Sigmoid colon (tissue), 7 donors: ENCODE results near the gene GNB3. TPM values are rescaled to one million over a fixed set of nuclear protein-coding genes. Genes with fewer than 3 reads are reported as not detected.
"Not testable (repeated sequence)": the region's sequence is repeated elsewhere in the genome, so short reads cannot be mapped to it uniquely, and the experiment has no call there.

ENCODE experiments used
- DNase-seq: peaks from one replicate; pipeline ENCODE4 v3.0.0-alpha.2; 2019
- H3K27ac ChIP-seq, 4 donors: fragments of 200-600 bp; sonication (generic); one replicate each; pipeline ENCODE4 v1.5.1; 2016 to 2019; ENCODE audit warnings: mild to moderate bottlenecking in 1 of 4
- H3K27me3 ChIP-seq, 3 donors: fragments of 200-600 bp; sonication (generic); one replicate each; pipeline ENCODE4 v1.5.1; 2019; ENCODE audit warnings: mild to moderate bottlenecking in 1 of 3
- H3K36me3 ChIP-seq, 4 donors: fragments of 200-600 bp; sonication (generic); one replicate each; pipeline ENCODE4 v1.5.1; 2016 to 2019
- H3K4me1 ChIP-seq, 4 donors: fragments of 200-600 bp; sonication (generic); one replicate each; pipeline ENCODE4 v1.5.1; 2017 to 2019
- H3K4me3 ChIP-seq, 4 donors: fragments of 200-600 bp; sonication (generic); one replicate each; pipeline ENCODE4 v1.5.1; 2017 to 2019; ENCODE audit warnings: mild to moderate bottlenecking in 2 of 4, moderate library complexity in 1 of 4
- H3K9me3 ChIP-seq, 4 donors: fragments of 200-600 bp in 3 of 4; sonication (generic) in 3 of 4; one replicate each; pipeline versions ENCODE4 v1.5.1 to v1.6.1; 2013 to 2019
- EP300 ChIP-seq, 4 donors: sonication (generic); formaldehyde crosslinking; IDR thresholded peaks; one replicate each; pipeline ENCODE4 v1.6.1; 2017; ENCODE audit warnings: antibody characterized with exemption in 4 of 4
- POLR2A ChIP-seq, 2 donors: fragments of 450-650 bp; IDR thresholded peaks; one replicate each; pipeline ENCODE4 v1.6.1; 2016; ENCODE audit warnings: antibody characterized with exemption in 2 of 2, mild to moderate bottlenecking in 2 of 2, moderate library complexity in 2 of 2
- POLR2AphosphoS5 ChIP-seq, 4 donors: sonication (generic); formaldehyde crosslinking; IDR thresholded peaks; one replicate each; pipeline ENCODE4 v1.6.1; 2017; ENCODE audit warnings: antibody characterized with exemption in 4 of 4
- WGBS, 2 donors: extraction: QIAGEN DNeasy Blood & Tissue Kit; methylation state at CpG; one replicate each; pipeline ENCODE4 v1.1.7; 2013; 5-methylcytosine and 5-hydroxymethylcytosine counted together
- intact Hi-C: fragments of 100-400 bp; cut with DNase I; formaldehyde crosslinking; loops from one replicate; pipeline ENCODE4 v1.15.1; 2023
- polyA plus RNA-seq, 3 donors: library from polyadenylated mRNA; stranded (reverse); fragments of 200-250 nt; gene quantifications; one replicate each; pipeline ENCODE4 v1.2.3, GENCODE V29; 2013
- total RNA-seq, 4 donors: library from RNA; depleted of rRNA; stranded (reverse); fragments of >200 nt; gene quantifications; one replicate each; pipeline ENCODE4 v1.1.0, GENCODE V29; 2016
- TF ChIP-seq, protein P1 (sequence below), 4 experiments: fragments of 450-650 bp in 3 of 4; fragments of 200-600 bp in 1 of 4; IDR thresholded peaks; one replicate each; pipeline ENCODE4 v1.5.1; 2016 to 2019; ENCODE audit warnings: antibody characterized with exemption in 4 of 4, mild to moderate bottlenecking in 3 of 4, moderate library complexity in 2 of 4
- donor health status: healthy with polysubstance abuse.
- donor health status: Bipolar disorder and iron deficiency.
- donor health status: healthy.

Gene GNB3
- total and polyA plus RNA-seq, 7 donors, result 0.36 to 8.9 (median 1.2) TPM

DNA sequence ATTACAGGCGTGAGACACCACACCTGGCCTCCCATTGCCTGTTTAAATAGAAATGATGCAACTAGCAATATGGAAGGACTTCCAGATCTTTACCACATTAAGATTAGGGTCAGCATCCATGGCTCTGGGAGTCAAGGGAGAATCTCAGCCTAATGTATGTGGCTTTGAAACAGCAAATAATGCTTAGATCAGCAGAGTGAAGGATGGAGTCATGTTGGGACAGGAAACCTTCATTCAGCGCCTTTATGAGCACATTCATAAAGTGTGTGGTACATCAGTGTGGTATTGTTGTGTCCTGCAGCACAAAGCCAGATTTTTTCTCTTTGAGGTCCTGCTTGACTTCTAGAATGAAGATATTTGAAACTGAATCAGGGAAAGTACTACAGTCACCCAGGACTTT lies 47.6 kb downstream of the GNB3 start:
- H3K27ac ChIP-seq, result no peak overlapping the region
- peaks cover 0 to 16% (median 2%) of the 10 kb centered on the region in 4 donors for H3K36me3 ChIP-seq
- no peaks in the 10 kb centered on the region for H3K9me3 ChIP-seq
- no peak for DNase-seq
- TF ChIP-seq POLR2AphosphoS5 (IDR thresholded peaks at IDR 0.05), result no peak
- TF ChIP-seq, protein P1, sequence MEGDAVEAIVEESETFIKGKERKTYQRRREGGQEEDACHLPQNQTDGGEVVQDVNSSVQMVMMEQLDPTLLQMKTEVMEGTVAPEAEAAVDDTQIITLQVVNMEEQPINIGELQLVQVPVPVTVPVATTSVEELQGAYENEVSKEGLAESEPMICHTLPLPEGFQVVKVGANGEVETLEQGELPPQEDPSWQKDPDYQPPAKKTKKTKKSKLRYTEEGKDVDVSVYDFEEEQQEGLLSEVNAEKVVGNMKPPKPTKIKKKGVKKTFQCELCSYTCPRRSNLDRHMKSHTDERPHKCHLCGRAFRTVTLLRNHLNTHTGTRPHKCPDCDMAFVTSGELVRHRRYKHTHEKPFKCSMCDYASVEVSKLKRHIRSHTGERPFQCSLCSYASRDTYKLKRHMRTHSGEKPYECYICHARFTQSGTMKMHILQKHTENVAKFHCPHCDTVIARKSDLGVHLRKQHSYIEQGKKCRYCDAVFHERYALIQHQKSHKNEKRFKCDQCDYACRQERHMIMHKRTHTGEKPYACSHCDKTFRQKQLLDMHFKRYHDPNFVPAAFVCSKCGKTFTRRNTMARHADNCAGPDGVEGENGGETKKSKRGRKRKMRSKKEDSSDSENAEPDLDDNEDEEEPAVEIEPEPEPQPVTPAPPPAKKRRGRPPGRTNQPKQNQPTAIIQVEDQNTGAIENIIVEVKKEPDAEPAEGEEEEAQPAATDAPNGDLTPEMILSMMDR (IDR thresholded peaks at IDR 0.05), result no peak
- no peak for TF ChIP-seq EP300 (IDR thresholded peaks at IDR 0.05)
- TF ChIP-seq POLR2A (IDR thresholded peaks at IDR 0.05), result no peak
- WGBS, 2 donors, result 89 to 92% methylated on average over 2 of the region's 2 CpGs
- H3K4me1 ChIP-seq, result peaks cover 0 to 13% (median 6%) of the 10 kb centered on the region in 4 donors
- intact Hi-C loops, result no loop called here
- no peaks in the 10 kb centered on the region for H3K27me3 ChIP-seq
- no peak overlapping the region for H3K4me3 ChIP-seq

DNA sequence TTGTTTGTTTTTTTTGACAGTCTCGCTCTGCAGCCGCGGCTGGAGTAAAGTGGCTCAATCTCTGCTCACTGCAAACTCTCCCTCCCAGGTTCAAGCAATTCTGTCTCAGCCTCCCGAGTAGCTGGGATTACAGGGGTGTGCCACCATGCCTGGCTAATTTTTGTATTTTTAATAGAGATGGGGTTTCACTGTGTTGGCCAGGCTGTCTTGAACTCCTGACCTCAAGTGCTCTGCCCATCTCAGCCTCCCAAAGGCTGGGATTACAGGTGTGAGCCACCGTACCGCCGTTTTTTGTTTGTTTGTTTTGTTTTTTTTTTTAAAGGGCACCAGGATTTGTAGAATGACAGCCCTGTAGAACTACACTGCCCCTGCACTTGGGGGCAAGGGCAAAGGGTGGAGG lies 48.1 kb downstream of the GNB3 start:
- H3K27ac ChIP-seq, H3K4me3 ChIP-seq, DNase-seq, H3K27me3 ChIP-seq, intact Hi-C loops, H3K9me3 ChIP-seq: not testable (repeated sequence)
- H3K4me1 ChIP-seq, result peaks cover 0 to 13% (median 6%) of the 10 kb centered on the region in 4 donors
- 63 to 83% methylated on average over 7 of the region's 7 CpGs for WGBS, 2 donors
- H3K36me3 ChIP-seq, result peaks cover 0 to 13% (median 2%) of the 10 kb centered on the region in 4 donors

DNA sequence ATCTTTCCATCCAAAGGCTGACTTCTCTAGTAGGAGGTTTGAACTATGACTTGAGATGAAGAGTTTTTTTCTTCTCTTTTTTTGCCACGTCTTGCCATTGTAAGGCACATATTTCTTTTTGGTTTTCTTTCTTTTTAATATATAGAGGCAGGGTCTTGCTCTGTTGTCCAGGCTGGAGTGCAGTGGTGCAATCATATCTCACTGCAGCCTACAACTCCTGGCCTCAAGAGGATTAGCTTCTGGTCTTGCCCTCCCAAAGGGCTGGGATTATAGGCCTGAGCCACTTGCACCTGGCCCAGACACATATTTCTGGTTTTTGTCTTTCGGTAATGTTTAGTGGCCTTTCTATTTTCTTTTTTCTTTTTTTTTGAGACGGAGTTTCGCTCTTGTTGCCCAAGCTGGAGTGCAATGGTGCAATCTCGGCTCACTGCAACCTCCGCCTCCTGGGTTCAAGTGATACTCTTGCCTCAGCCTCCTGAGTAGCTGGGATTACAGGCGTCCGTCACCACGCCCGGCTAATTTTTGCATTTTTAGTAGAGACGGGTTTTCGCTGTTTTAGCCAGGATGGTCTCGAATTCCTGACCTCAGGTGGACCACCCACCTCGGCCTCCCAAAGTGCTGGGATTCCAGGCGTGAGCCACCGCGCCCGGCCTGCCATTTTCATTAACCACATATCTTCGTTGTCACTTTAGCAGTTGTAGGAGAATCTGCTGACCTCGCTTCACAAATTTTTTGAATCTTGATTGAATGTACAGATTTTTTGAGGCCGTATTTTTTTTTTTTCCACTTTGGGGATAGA lies 49.2 kb downstream of the GNB3 start:
- Histone ChIP-seq H3K27ac (peak overlapping the region; percentile 88 to 94 (median 90)), H3K4me1 (peaks cover 0 to 13% (median 6%) of the 10 kb centered on the region in 4 donors)
- H3K27me3 ChIP-seq, DNase-seq, H3K4me3 ChIP-seq, intact Hi-C loops, H3K36me3 ChIP-seq, H3K9me3 ChIP-seq: not testable (repeated sequence)
- 94 to 96% methylated on average over 21 of the region's 21 CpGs for WGBS, 2 donors

DNA sequence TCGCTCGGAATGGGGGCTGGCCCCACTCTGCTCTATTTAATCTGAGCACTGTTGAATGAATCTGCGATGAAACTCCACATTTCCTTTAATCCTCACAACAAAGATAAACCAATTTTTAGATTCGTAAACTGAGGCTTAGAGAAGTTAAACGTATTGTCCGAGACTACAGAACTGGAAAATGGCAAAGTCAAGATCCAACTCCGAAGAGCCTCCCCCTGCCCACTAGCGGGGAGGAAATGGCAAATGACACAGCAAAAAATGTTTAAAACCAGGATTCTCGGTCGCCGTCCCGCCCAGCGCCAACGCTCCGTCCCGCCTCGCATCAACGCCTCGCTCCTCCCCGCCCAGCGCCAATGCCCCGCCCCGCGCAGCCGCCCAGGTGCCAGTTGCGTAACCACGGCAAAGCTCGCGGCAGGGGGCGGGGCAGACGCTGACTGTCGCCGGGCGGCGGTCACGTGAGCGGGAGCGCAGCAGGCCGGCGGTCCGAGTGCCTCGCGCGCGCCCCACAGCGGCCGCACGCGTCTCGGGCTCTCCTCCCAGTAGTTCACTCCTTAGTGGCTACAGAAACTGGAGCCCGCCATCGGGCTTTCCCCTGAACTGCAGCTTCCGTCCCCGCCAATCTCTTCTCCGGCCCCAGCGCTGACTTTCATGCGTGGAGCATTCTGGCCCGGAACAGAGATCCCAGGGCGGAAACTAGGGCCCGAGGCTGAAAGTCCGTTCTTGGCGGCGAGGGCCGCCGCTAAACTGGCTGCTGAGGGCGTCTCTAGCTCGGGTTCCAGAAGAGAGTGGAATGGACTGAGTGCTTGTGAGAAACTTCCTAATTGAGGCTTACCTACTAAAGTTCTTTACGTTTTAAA lies 50.3 kb downstream of the GNB3 start:
- H3K9me3 ChIP-seq, result no peaks in the 10 kb centered on the region
- intact Hi-C loops, result loop anchor here (1.0 kb wide), 2 partner anchors 18 to 22 kb away; partner anchors contain the start of gene SPSB2
- no peaks in the 10 kb centered on the region for H3K36me3 ChIP-seq
- peak; percentile 98 for DNase-seq
- H3K4me3 ChIP-seq, result peak overlapping the region; percentile 42 to 55 (median 48)
- H3K27me3 ChIP-seq, result no peaks in the 10 kb centered on the region
- TF ChIP-seq POLR2A (IDR thresholded peaks at IDR 0.05) (peak; percentile 55 to 76), EP300 (IDR thresholded peaks at IDR 0.05) (peak in 1 of 4 donors; percentile 58), POLR2AphosphoS5 (IDR thresholded peaks at IDR 0.05) (peak; percentile 77 to 89 (median 82))
- TF ChIP-seq, protein P1 (IDR thresholded peaks at IDR 0.05), result peak; percentile 66 to 85 (median 74)
- H3K27ac ChIP-seq, result peak overlapping the region; percentile 88 to 94 (median 90)
- WGBS, 2 donors, result 1 to 2% methylated on average over 68 of the region's 68 CpGs
- peaks cover 0 to 13% (median 6%) of the 10 kb centered on the region in 4 donors for H3K4me1 ChIP-seq

DNA sequence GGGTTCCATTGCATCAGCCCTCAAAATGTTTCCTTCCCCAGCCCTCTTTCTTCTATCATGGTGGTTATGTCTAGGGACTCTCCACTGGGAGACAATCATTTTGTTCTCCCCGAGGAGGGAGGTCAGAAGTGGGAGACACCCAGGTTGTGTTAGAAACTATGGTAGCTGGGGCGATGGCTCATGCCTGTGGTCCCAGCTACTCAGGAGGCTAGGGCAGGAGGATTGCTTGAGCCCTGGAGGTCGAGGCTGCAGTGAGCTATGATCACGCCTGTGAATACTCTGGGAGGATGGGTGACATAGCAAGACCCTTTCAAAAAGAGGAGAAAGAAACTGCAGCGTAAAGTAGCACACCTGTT lies 50.9 kb downstream of the GNB3 start:
- Histone ChIP-seq H3K27ac (peak overlapping the region; percentile 88 to 94 (median 90)), H3K9me3 (no peaks in the 10 kb centered on the region), H3K36me3 (no peaks in the 10 kb centered on the region), H3K4me1 (peaks cover 0 to 13% (median 6%) of the 10 kb centered on the region in 4 donors), H3K4me3 (peak overlapping the region; percentile 42 to 55 (median 48)), H3K27me3 (no peaks in the 10 kb centered on the region)
- intact Hi-C loops, result loop anchor here (1.0 kb wide), 2 partner anchors 18 to 22 kb away; partner anchors contain the start of gene SPSB2
- TF ChIP-seq EP300 (IDR thresholded peaks at IDR 0.05) (no peak), POLR2AphosphoS5 (IDR thresholded peaks at IDR 0.05) (no peak), POLR2A (IDR thresholded peaks at IDR 0.05) (no peak)
- TF ChIP-seq, protein P1 (IDR thresholded peaks at IDR 0.05), result no peak
- 78 to 86% methylated on average over 5 of the region's 5 CpGs for WGBS, 2 donors
- DNase-seq, result no peak

DNA sequence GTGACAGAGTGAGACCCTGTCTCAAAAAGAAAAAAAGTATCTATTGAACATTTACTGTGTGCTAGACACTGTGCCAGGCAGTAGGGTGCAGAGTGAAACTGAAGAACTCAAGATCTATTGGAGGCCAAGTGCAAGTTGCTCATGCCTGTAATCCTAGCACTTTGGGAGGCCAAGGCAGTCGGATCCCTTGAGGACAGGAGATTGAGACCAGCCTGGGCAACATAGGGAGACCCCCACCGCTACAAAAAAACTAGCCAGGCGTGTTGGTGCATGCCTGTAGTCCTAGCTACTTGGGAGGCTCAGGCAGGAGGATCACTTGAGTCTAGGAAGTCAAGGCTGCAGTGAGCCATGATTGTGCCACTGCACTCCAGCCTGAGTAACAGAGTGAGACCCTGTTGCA lies 52.0 kb downstream of the GNB3 start:
- WGBS, 2 donors, result 93 to 96% methylated on average over 3 of the region's 3 CpGs
- H3K27ac ChIP-seq, H3K36me3 ChIP-seq, H3K4me3 ChIP-seq, intact Hi-C loops, DNase-seq, H3K27me3 ChIP-seq, H3K9me3 ChIP-seq: not testable (repeated sequence)
- peaks cover 0 to 13% (median 6%) of the 10 kb centered on the region in 4 donors for H3K4me1 ChIP-seq
